NK-92 treated with Interleukin-12 subunit alpha and Interleukin-12 subunit beta, amount 100 ng/mL, for 24 hours (cell line): ENCODE results near the gene FBLN5.
A peak's percentile ranks its signal among the peaks of the same experiment; 100 is the strongest.
"Not testable (repeated sequence)": the region's sequence is repeated elsewhere in the genome, so short reads cannot be mapped to it uniquely, and the experiment has no call there.

Experiments used
- DNase-seq: peaks from one replicate; lab custom pipeline; 2025; lab: John Stamatoyannopoulos, UW

FBLN5 gene

DNA sequence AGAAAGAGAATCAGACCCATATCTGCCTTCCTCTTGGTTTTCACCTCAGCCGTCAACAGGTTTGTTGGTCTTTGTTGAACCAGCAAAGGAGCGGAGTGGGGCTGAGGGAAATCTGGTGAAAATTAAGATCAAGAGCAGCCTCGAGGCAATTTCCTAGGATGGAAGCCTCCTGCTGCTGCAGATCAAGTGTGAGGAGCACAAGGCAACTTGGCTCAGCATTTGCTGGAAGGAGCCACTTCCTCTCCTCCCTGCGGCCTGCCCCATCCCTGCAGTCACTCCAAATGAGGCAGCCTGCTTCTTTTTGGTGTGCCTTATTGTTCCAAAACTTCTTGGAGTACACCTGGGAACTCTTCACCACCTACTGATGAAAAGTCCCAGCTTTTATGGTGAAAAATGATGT lies 85.1 kb downstream of the FBLN5 start:
- no peak for DNase-seq

GRCh38 chr14:91861091-91861490 lies 86.4 kb downstream of the FBLN5 start:
- DNase-seq = no peak

DNA sequence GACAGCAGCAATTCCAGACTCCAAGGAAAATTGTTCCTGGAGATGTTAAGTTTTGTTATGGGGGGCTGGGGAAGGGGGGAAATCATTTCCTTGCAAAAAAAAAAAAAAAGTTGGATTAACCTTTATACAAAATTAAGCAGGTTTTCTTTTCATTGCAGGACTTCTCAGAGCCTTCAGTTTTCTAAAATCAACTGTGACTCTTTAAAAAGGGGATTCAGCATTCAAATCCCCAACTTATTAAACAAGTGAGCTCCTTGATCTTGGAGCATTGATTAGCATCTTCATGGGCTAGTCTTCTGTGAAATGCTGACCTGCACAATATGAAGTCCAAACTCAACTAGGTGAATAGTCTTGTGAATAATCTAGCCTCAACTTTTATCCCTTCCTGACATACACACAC lies 87.3 kb downstream of the FBLN5 start:
- no peak for DNase-seq

DNA sequence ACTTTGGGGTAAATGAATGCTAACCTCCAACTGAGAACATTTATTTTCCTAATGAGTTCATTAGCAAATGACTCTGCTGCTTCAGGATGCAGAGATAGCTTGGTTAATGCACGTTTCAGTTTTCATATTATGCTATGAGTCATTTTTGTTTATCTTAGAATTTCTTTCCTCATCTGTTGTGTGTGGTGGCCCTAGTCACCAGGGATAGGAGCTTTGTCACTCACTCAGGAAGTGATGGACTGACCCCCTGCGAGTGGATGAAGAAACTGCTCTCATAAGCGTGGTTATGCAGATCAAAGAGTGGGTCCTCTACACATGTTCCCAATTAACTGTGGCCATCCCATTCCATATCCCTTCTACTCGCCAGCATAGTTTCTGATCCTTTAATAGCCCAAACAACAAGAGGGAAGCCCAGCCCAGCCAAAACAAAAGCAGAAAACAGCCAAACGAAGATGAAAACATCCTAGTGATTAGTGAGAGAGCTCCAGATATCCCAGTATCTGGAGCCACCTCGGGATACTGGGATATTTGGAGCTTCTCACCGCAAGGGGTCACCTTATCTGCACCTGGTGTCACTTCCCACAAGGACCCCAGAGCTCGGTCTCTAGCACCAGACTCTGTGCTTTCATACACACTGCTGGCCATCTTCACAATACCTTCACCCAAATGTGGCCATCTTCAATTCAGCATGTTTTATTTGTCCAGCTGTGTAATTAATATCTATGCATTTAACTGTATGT lies 88.8 kb downstream of the FBLN5 start:
- DNase-seq = peak; percentile 50

GRCh38 chr14:91857614-91858013 lies 89.9 kb downstream of the FBLN5 start:
- DNase-seq = no peak

- DNase-seq = no peak
Measured at GRCh38 chr14:91854327-91854934, 93.1 kb downstream of the FBLN5 start.

DNA sequence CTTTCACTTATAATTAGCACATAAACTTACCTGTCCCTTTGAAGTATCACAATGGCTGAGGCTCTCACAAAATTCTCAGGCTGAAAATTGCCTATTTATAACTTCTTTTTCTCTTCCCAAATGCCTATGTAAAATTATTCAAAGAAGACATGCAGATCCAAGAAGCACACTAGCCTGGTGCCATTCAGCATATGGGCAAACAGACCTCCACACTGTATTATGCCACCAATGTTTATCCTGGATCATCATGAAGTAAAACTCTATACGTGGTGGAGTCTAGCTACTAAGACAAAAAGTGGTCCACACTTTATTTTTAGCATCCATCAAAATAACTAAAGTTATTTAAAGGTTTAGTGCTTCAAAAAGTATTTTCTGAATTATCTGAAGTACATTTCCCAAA lies 95.9 kb downstream of the FBLN5 start:
- no peak for DNase-seq

DNA sequence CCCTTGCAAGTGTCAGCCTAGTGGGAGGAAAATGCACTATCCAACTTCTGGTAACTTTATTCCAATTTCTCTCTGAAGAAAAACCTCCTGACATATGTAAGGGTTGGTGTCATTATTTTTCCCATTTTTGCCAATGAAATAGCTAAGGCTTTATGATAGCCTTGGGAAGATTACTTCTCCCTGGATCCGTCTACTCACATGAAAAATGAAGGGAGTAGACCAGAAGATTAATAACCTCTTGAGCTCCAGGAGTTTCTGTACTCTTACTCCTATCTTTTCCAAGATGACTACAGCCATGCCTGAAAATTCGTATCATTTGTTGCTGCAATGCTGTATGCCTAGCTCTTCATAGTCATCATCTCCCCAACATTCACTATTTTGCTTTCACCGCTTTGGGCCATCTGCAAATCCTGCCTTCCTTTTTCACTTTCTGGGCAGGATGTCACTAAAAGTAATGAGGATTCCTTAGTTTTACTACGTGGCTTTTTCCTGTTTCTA lies 98.9 kb downstream of the FBLN5 start:
- no peak for DNase-seq

- no peak for DNase-seq
Measured at GRCh38 chr14:91847693-91848092, 99.8 kb downstream of the FBLN5 start.

GRCh38 chr14:91845652-91846051 lies 101.8 kb downstream of the FBLN5 start:
- DNase-seq = no peak

- DNase-seq = not testable (repeated sequence)
Measured at GRCh38 chr14:91845056-91845455, 102.4 kb downstream of the FBLN5 start.

GRCh38 chr14:91844029-91844428 lies 103.5 kb downstream of the FBLN5 start:
- no peak for DNase-seq

DNA sequence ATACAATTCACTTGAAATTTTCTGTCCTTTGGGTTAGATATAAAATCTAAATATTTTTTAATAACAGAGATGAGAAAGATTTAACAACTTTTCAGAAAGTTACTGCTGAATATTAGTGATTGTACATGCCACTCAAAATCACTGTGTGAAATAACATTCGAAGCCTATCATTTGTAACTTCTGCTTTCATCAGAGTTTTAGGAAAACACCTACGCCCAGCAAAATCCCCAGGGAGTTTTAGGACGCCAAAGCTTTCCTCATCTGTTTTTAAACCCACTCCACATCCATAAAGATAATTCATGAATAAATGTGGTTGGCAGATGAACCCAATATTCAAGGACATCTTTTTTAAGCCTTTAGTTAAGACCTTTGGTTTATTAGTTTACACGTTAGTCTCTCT lies 104.1 kb downstream of the FBLN5 start:
- no peak for DNase-seq

DNA sequence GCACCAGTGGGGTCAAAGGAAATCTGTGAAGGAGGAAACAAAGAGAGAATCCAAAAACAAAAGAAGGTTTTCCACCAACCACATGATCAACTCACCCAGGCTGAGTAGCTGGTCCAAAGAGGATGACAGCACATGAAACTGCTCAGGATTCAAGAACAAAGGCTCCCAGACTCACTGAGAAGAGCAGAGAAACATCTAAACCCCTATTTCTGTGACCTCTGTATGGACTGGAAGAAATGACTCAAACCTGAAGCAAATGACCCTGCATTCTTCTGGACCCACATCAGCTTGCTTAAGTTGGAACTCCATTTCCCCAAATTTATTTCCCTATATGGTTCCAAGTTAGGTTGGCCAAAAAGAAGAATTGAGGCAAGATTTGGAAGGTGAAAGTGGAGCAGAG lies 106.4 kb downstream of the FBLN5 start:
- no peak for DNase-seq

- no peak for DNase-seq
Measured at GRCh38 chr14:91839749-91840148, 107.7 kb downstream of the FBLN5 start.

GRCh38 chr14:91837076-91837475 lies 110.4 kb downstream of the FBLN5 start:
- no peak for DNase-seq

DNA sequence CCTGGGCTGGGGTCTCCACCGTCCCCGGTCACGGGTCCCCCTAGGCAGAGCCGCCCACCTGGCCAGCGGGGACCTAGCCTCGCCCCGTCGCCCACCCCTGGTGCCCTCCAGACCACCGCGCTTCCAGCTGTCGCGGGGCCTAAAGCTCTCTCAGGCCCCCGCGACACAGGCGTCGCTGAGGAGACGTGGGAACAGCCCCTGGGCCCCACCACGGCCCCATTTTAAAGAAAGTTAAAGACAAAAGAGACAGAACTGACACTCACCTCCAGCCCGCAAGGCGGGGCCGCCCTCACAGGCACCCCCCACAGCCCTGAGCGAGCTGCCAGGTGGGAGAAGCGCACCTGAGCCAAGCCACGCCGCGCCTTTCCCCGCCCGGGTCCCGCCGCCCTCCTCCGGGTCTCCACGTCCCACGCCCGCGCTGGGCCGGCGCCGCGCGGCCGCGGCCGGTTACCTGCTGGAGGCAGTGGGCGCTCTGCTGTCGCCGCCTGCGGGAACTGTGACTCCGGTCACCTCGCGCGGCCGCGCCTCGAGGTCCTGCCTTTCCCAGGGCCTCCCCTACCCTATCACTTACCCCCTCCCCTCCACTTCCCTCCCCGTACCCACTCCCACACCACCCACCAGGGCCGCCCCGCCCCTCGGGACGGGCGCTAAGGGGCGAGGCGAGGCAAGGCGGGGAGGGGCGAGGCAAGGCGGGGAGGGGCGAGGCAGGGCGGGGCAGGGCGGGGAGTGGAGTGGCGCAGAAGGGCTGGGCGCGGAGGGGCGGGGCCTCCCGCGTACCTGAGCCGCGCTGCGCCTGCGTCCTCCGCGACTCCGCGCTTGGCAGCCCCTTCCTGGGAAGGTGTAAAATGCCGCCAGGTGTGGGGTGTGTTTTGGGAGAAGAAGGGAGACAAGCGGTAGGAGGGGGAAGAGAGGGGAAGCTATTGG lies 111.3 kb downstream of the FBLN5 start:
- peak; percentile 83 for DNase-seq

DNA sequence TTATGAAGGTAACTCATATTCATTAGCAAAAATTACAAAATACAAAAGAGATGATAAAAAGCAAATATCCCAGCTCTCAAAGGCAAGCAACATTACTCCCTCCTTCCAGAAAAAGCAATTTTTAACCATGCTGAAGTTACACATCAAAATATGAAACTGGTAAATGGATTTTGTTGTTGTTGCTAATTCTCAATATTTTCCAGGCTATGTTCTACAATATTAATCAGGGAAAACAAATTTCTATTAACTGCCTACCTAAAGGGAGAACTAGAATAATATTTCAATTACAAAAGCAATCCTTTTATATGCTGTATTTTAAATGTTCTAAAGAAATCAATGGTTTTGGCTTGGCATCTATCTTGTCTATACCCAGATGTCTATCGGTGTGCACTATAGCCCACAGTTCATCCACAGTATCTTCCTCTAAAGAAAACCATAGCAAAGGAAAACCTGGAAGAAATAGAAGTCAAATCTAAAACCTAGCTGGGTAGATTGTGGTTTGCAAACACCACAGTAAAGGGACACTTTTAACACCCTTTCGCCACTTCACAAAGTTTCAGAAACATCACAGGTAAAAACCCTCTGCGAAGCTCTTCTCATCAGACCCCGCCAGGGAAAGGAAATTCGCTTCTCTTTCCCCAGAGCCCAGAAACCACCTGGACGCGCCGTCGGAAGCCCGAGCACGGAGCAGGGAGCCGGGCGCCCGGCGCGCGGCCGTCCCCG lies 112.1 kb downstream of the FBLN5 start:
- DNase-seq = no peak

- no peak for DNase-seq
Measured at GRCh38 chr14:91834571-91834970, 112.9 kb downstream of the FBLN5 start.

- DNase-seq = no peak
Measured at GRCh38 chr14:91831337-91831736, 116.2 kb downstream of the FBLN5 start.

DNA sequence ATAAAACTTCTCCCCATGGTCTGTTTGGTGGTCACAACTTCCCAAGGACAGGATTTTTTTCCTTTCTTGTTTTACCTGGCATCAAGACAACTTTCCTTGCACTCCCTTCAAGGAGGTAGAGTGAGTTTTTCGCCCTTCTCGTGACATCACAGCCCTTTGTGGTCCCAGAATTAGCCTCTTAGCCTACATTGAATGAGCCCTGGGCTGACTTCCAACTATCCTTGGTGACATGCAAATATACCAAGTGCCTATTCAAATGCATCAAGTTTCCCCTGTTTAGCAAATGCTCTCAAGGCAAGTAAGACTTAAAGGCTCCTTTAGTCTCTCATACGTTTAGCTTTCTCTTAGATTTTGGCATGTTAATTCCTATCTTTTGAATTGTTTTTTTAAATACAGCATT lies 116.7 kb downstream of the FBLN5 start:
- no peak for DNase-seq

- DNase-seq = no peak
Measured at GRCh38 chr14:91829511-91829910, 118.0 kb downstream of the FBLN5 start.
